GM19035 (cell line): ENCODE measurements around the gene P3H2.

Experiments used
- ATAC-seq: cut with Tn5 transposase; IDR thresholded peaks from one replicate; pipeline ENCODE4 v1.9.1; 2021; ENCODE audit not compliant: unreplicated experiment

Gene P3H2

DNA sequence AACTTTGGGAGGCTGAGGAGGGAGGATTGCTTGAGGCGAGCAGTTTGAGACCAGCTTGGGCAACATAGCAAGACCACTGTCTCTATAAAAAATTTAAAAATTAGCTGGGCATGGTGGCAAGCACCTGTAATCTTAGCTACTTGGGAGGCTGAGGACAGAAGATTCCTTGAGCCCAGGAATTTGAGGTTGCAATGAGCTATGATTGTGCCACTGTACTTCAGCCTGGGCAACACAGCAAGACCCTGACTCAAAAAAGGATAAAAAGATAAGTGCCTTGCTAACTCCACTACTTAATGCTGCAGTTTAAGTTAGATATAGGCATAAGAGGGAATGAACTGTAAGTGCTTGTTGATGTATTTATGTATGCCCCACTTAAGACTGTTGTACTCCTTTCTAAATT, 102.2 kb downstream of the P3H2 start:
- ATAC-seq, result no peak

DNA sequence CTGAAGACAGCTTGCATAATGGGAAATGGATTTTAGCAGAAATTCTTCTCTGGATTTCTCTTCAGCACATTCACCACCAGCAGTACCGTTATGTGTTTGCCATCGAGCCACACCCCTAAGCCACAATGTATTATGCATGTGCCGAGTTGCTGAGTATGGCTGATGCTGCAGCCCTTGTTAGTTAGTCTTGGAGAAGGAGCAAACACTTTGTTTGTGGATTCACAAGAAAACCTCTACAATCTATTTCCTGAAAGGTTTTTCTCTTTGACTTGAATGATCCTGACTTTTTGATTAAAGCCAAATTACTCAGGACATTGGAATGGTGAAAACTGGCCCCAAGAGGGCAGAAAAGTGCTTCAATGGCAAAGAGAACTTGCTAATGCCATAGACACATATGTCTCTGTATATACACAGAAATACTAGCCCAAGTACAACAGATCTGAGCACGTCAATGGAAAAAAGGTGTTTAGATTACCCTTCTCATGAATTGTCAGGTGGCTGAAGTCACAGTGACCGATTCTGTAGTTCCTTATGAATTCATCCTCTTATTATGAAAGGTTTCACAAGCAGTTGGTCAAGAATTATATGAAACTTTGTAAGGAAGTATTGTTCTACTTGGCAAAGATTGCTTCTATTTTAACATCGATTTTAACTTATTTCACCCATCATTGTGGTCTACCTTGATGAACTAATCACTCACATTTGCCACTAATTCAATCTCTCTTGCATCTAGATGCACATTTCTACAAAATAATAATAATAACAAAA, 103.0 kb downstream of the P3H2 start:
- no peak for ATAC-seq

DNA sequence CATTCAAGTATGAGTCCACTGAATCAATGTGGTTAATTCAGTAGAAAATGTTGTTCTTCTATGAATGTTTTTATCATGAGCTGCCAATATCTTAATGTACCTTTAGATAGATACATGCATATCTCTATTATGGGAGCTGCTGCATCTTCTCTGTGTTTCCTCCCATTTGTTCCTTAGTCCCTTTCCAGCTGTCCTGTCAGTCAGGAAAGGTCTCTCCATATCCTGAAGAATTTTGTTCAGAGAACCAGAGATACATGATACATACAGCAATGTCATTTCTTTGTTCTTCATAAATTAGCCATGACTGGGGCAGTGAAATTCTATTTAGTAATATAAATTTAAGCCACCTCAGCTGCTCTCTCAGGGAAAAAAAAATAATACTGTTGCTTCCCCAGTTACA, 103.7 kb downstream of the P3H2 start:
- no peak for ATAC-seq

DNA sequence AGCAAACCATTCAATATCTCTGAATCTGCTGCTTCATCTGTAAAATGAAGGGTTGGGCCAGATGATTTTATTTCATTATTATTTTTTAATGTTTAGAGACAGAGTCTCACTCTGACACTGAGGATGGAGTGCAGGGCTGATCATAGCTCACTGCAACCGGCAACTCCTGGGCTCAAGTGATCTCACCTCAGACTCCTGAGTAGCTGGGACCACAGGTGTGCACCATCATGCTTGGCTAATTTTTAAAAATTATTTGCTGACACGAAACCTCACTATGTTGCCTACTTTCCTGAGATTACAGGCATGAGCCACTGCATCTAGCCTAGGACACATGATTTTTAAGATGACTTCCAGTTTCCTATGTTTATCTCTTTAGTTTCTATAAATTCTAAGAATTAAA, 105.8 kb downstream of the P3H2 start:
- ATAC-seq, result no peak

DNA sequence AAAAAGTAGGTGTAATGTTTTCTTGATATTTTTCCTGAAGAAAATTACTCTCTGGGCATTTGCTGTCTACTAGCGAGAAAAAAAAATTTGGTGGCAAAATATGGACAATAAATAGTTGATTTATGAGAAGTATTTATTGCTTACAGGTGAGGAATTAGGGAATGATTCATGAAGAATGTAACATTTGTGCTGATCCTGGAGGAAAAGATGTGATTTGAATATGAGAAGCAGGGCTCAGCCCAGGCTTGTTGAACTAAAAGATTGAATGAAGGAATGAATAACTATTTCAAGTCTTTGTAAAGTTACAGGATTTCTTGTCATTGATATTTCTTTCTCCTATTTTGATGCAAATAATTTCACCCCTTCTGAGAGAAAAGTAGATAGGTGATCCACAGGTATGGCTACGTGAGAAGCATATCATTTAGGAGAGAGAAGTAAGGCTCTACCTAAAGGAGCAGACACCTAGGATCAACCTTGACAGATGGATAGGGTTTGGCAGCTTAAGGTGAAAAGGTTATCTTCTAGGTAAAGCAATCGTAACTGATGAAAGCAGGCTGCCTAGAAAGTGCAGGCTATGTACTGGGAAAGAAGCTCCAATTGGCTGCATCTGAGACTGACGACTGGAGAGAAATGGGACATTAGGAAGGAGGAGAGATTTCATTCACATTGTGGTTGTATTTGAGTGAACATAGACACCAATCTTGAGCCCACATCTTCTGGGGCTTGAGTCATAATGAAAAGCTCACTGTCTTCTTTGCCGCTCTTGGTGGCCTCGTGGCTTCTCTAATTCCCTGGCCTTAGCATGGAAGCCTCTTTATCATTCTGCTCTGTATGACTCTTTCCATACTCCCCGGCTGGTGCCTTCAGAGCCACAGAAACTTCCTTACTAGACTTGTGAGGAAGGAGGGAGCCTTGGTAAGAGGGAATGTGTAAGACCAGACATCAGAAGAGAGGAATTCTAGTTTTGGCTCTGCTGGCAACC, 106.5 kb downstream of the P3H2 start:
- ATAC-seq, result no peak

DNA sequence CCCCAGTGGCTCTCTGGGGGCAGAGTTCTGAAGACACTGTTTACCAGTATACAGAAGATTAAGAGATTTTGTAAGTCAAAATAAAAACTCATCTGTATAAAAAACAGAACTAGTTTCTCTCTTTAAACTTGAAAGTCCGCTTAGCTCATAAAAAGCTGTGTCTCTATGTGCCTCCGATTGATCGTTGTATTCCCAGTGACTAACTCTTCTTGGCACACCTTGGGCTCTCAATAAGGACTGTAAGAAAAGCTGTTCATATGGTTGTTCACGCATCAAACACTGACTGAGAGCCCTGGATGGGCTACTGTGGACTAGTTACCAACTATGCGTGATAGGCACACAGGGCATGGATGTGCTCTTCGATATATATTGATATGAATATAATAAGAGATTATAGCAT, 107.9 kb downstream of the P3H2 start:
- ATAC-seq, result no peak

DNA sequence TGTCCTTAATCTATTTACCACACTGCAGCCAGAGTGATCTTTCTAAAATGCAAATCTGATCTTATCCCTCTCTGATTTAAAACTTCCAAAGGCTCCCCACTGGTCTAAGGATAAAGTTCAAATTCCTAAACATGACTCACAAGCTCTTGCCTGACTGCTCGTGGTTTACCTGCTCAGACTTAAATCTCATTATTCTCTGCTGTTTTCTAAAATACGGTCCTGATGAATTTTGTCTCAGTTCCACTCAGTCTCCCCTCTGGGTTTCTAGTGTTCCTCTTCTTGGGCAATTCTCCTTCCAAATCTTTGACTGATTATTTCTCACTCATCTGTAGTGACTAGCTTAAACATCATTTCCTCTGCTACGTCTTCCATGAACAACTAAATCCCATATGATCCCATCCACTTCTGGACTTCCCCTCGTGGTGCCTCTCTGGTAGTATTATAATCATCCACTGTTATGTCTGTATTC, 108.3 kb downstream of the P3H2 start:
- no peak for ATAC-seq

DNA sequence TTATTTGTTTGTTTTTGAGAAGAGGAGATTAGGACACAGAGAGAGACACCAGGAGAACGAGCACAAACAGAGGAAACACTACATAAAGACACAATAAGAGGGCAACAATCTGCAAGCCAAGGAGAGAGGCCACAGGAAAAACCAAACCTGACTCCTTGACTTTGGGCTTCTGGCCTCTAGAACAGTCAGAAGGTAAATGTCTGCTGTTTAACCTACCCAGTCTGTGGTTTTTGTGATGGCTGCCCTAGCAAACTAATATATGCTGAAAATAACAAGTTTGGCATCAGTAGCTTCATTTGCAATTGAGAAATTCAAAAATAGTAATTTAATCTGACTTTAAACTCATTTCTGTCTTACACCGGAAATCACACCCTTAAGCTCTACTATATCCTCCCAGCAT, 110.2 kb downstream of the P3H2 start:
- no peak for ATAC-seq

DNA sequence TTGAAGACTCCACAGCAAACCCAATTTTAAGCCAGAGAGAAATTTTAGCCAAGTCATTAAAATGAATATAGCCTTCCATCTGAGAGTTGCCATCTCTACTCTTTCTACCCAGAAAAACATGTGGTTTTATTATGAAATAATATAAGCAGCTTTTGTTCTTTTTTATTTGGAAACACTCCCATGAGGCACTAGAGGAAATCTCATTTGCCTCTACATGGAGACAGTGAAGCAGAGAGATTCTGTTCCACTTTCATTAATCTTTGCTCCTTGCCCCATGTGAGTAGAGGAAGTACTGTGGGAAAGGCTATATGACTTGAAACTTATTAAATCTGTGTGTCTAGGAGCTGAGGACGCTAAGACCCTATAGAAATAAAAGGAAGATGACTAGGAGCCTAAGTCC, 111.1 kb downstream of the P3H2 start:
- no peak for ATAC-seq

DNA sequence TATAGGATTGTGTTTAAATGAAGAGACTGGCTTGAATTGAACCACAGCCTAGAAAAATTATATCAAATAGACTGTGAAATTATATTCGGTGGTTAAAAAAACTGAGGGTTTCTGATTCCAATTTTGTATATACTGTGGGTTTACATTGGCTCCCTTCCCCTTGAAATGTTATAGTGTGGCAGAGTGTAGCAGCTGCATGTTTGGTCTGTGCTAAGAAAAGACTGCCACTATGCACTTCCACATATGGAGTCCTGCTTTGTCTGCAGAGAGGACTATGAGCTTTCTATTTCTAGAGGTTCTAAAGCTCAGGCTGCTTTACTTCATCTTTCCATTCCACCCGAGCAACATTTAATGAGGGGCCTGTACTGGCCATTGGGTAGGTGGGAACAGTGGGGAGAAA, 112.3 kb downstream of the P3H2 start:
- no peak for ATAC-seq

DNA sequence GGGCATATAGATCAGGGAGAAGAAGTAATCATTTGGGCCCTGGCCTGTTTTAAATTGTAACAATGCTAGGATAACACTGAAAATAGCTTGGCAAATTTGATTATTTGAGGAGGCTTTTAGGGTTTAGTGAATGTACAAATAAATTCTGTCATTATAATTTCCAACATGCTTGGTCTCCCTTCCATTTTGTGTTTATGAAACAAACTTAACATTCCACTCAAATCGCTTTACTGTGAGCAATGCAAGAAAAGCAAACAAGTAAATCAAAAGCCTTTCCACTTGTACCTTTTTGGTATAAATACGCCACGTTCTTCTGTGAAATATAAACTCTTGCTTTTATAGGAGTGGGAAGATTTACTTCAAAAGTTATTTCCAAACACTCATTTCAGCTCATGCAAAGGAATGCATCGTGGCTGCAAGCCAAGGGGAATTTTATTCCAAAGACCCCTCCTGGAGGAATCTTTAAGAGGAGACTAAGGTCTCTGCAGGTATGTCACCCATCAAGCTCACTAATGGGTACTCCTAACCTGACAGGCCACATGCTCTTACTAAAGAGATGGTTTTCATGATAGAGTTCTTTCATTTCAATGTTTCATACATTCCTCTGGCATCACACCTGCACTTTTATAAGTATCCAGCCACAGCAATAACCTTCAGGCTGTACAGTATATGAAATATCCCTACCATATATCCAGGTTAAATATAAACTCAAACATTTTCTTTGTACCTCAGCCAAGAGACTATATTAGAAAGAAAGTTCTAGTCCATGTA, 115.2 kb downstream of the P3H2 start:
- ATAC-seq, result no peak

DNA sequence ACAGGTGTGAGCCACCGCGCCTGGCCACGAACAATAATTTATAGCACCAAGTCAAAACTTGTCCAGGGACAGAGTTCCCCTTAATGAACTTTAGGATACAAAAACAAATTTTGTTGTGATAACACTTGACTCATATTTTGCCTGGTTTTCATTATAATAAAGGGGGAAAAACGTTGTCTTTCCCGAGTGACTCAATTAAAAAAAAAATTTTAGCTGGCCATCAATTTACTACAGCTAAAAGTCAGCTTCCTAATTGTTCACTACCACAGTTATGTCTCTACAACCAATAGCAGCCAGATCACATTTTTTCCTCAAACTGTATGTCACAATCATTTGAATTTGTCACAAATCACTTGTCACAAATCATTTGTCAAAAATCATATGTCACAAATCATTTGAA, 116.0 kb downstream of the P3H2 start:
- no peak for ATAC-seq

DNA sequence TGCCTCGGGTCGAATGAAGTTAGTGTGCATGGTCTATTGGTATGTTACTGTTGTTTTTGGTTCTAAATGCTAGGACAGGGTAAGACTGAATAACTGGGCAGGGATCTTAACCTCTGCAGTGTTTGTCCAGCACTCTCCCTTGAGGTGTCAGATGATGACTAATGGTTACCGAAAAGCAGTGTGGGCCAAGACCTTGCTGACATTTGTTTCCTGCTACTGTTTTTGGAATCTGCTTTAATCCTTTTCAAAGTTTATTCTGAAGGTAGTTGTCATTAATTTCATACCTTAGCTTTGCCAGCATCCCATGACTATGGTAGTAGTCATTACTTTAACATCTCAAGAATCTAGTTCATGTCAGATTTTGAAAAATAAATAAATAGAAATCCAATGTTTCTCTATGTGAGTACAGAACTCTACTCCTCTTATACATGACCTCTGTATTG, 117.0 kb downstream of the P3H2 start:
- no peak for ATAC-seq

DNA sequence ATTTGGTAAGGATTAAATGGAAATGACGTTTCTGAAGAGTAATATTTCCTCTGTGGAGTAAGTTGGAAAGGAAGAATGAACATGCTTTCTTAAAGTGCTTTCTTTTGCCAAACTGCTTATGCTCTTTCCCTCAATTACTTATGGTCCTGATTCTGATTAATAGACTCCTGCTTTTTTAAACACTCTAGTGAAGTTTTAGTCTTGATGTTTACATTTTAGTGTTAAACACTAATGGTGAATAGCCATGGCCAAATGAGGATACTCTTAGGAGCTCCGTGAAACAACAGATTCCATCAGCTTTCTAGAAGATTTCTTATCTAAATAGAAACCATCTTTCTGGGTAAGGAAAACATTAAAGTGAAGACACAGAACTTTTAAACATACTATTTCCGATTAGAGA, 117.6 kb downstream of the P3H2 start:
- no peak for ATAC-seq

DNA sequence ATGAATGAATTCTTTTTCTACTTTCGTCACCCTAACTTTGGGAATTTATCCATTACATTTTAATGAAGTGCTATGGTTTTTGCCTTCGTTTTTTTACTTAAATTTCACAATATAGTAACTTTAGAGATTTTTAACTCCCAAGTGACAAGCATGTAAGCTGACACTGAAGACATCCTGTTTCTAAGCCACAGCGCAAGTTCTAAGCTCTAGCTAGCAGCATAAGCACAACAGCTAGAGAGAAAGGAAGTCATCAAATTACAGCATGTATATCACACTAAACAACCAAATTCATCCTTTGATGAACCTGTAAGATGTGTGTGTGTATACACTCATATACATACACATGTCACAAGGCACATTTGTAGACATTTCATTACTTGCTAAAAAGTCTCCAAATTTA, 119.3 kb downstream of the P3H2 start:
- ATAC-seq, result no peak

DNA sequence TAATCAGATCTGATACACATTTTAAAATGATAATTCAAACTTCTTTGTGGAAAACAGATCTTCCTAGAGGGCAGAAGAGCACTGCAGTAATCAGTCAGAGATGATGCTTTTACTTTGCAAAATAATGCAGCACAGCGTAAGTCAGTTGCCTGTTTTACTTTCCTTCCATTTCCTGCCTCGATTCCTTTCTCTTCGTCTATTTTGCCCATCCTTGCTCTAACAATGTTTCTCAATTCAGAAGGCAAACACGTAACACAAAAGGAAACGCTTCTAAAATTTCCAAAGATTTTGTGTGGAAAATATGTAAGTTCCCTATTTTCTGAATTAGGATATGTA, 119.9 kb downstream of the P3H2 start:
- ATAC-seq, result no peak

DNA sequence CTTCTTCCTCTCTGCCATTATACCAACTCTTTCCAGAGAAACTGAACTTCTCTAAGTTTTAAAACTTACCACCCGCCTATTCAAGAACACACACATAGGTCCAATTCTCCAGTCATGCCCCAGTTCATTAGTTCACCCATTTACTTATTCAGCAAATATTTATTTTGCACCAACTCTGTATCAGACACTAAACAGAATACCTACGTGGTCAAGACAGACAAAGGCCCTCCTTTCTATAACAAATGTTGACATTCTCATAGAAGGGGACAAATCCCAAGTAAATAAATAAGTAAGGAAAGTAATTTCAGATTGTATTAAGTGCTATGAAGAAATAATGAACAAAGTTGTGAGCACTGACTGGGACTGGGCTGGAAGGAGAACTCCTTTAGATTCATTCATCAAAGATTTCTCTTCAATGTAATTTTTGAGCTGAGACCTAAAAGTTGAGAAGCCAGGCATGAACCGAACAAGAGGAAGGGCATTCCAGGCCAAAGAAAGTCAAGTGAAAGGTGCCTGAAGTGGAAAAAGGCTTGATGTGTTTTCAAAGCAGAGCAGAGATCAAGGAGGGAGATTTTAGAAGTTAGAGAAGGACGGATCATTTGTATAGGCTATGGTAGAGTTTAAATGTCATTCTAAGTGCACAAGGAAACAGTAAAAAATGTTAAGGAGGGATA, 120.4 kb downstream of the P3H2 start:
- no peak for ATAC-seq

DNA sequence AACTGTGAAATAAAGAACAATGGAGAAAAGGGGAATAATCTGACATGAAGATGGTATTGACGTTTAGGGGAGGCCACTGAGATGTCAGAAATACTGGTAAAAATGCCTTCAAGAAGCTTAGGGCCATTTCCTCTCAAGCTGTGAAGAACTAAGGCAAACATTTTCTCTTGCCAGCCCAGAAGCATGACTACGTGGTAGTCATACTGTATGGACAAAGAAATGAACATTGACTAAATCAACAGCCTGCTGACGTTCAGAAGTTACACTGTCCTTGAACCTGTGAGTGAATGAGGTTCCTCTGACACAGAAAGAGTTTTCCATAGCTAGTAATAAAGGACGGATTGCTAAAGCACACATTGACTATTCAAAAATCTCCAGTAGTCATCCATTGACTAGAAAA, 121.0 kb downstream of the P3H2 start:
- no peak for ATAC-seq

DNA sequence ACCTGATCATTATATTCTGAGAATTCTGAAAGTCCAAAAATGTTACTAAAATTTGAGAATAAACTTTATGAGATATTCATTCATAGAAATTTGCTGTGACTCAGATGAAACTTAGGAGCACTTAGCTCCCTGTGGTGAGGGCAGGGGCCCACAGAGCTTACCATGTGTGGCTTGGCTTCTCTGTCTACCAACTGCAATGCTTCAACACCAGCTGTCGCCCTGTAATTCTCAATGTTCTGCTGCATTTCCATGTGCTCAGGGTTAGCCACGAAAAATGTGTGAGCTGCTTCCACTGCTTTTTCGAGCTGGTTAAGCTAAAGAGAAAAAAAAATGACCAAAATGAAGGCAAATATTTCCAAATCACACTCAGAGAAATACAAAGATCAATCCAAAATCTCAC, 125.6 kb downstream of the P3H2 start:
- no peak for ATAC-seq

DNA sequence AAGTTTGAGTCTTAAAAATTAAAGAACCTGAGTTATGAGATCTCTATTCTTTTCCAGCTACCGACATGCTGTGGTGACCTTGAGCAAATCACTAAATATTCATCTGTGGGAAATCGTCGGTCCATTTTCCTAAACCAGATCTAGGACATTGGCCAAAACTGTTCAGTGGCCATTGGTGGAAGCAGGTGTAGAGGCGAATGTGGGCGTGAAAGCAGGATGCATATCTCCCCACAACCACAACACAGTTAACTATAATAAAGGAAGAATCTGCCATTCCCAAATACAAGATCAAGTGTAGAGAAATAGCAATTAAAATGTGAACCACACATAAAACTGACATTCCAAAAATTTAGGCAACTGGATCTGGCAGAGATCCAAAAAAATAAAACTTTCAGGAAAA, 129.9 kb downstream of the P3H2 start:
- no peak for ATAC-seq

DNA sequence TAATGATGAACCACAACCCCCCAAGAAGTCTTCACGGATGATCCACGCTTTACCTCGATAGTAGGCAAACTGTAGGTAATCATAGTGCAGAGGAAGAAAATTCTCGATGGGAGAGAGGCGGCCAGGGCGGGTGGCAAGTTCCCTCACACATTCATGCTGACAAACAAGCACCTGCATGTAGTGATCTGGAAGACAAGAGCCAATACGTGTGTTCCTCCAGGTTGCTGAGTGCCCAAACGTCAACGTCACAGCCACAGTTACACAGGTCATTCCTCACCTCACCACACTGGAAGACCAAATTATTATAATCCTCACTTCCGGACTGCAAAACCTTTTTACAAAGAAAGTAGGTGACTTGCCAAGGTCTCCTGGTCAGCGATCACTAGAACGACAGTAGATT, 131.8 kb downstream of the P3H2 start:
- ATAC-seq, result no peak
